Right lobe of liver (tissue), 4 donors: ENCODE results near the gene SHC2.

Source experiments
- CTCF ChIP-seq, 4 donors: fragments of 200-600 bp in 3 of 4; fragments of 450-650 bp in 1 of 4; IDR thresholded peaks; one replicate each; pipeline versions ENCODE4 v1.5.1 to v1.8.0; 2016 to 2022; ENCODE audit warnings: antibody characterized with exemption in 4 of 4, mild to moderate bottlenecking in 2 of 4
- POLR2A ChIP-seq: fragments of 450-650 bp; IDR thresholded peaks from one replicate; pipeline ENCODE4 v1.6.1; 2017; ENCODE audit warnings: antibody characterized with exemption, mild to moderate bottlenecking
- donor health status: DM: no; HTN: no; CAD: no.
- donor health status: DM: no; HTN: no; CAD: no.
- donor health status: DM: no; HTN: yes; CAD: no.

GRCh38 chr19:459724-460511 lies 915 bp downstream of the SHC2 start:
- no peak for TF ChIP-seq CTCF (IDR thresholded peaks at IDR 0.05)
- TF ChIP-seq POLR2A = peak; percentile 40
